ENCODE measurements around the gene SPARC.

DNA sequence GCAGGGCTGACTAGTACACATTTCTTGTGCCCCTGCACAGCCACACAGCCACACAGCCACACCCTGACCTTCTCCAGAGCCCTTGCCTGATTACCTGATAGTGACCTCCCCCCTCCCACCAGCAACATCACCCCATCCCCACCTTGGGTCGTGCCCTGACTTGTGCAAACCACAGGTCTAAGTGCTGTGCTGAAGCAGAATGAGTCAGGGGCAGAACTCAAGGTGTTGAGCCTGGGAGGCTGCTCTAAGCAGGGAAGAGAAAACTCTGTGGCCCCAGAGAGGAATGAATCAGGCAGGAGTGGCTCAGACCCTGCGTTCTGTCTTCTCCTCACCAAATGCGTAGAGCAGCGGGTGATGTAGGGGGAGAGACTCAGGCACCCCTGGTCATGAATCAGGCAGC, 71.3 kb downstream of the SPARC start:
- TF ChIP-seq EZH2 (IDR thresholded peaks at IDR 0.05; ENCODE audit: insufficient read depth, poor library complexity, severe bottlenecking) (no peak), EZH2phosphoT487 (IDR thresholded peaks at IDR 0.05; ENCODE audit: insufficient read depth, low read depth) (no peak)

All from GM23248 (cell line).